Measurements from ENCODE around the gene PLCL1.

The PLCL1 gene

DNA sequence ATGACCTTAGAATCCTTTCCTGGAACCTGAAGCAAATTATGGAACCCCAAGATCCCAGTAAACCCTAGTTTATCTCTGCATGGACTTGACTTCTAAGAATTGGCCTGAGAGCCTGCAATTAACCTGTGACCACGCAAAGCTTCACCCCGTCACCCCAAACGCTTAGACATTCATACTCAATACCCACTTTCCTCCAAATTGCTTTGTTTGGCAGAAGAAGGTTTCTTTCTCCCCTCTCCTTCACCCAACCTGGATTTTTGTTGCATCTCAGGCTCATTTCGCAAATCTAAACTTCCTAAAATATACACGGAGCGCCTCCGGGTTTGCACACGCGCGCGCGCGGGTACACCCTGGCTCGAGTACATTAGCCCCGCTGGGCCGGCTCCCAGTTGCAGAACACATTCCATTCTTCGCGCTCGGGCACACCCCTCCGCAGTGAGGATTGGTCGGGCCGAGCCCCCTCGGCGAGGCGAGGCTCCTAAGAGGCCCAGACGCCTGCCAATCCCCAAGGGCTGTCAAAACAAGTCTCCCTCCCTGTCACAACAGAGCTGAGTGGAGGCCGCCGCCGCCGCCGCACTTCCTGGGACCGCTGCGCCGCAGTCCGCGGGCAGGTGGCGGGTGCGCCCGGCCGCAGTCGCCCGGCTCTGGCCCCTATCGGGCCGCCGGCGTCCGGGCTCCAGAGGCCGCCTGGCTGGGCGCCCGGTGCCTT lies at the start of gene PLCL1:
TSS of gene PLCL1 (plus strand) at position 545 of the 709 bp plus-strand sequence.
- ChIA-PET CTCF (interaction anchor here (0.6 to 1.4 kb wide), 4 partner anchors 9 to 493 kb away, joined by 3 to 4 read pairs (median 4); no protein-coding TSS in a partner anchor), POLR2A (interaction anchor here (1.0 kb wide), 1 partner anchor 369 kb away, joined by 3 read pairs; the partner anchor contains the start of gene SF3B1)
- no peak for TF ChIP-seq SUZ12 (IDR thresholded peaks at IDR 0.05)
- peak; percentile 99 for TF ChIP-seq PKNOX1 (IDR thresholded peaks at IDR 0.05)
- TF ChIP-seq LEF1 (IDR thresholded peaks at IDR 0.05; ENCODE audit: borderline replicate concordance), result no peak
- peak; percentile 90 for DNase-seq (ENCODE audit: extremely low spot score)

GRCh38 chr2:197759013-197759412 lies 45.4 kb upstream of the PLCL1 start:
- ChIA-PET CTCF (interaction anchor here (0.6 kb wide), 1 partner anchor 396 kb away, joined by 3 read pairs; no protein-coding TSS in a partner anchor), POLR2A (no interaction called here)
- DNase-seq (ENCODE audit: extremely low spot score), result no peak
- TF ChIP-seq PKNOX1 (IDR thresholded peaks at IDR 0.05) (no peak), ARNT (IDR thresholded peaks at IDR 0.05) (no peak), LEF1 (IDR thresholded peaks at IDR 0.05; ENCODE audit: borderline replicate concordance) (no peak), HDGF (IDR thresholded peaks at IDR 0.05; ENCODE audit: borderline replicate concordance) (no peak), SP1 (IDR thresholded peaks at IDR 0.05) (no peak), ELF4 (IDR thresholded peaks at IDR 0.05) (no peak), ZNF384 (IDR thresholded peaks at IDR 0.05) (no peak), L3MBTL2 (conservative IDR thresholded peaks at IDR 0.05) (no peak), TARDBP (IDR thresholded peaks at IDR 0.05) (no peak), FOXK2 (IDR thresholded peaks at IDR 0.05) (no peak), FOXM1 (IDR thresholded peaks at IDR 0.05; ENCODE audit: borderline replicate concordance) (no peak), SUZ12 (IDR thresholded peaks at IDR 0.05) (no peak), CTBP1 (IDR thresholded peaks at IDR 0.05; ENCODE audit: borderline replicate concordance) (no peak), FOXA1 (IDR thresholded peaks at IDR 0.05) (no peak), BHLHE40 (IDR thresholded peaks at IDR 0.05; ENCODE audit: borderline replicate concordance) (no peak), NFRKB (IDR thresholded peaks at IDR 0.05) (no peak)

DNA sequence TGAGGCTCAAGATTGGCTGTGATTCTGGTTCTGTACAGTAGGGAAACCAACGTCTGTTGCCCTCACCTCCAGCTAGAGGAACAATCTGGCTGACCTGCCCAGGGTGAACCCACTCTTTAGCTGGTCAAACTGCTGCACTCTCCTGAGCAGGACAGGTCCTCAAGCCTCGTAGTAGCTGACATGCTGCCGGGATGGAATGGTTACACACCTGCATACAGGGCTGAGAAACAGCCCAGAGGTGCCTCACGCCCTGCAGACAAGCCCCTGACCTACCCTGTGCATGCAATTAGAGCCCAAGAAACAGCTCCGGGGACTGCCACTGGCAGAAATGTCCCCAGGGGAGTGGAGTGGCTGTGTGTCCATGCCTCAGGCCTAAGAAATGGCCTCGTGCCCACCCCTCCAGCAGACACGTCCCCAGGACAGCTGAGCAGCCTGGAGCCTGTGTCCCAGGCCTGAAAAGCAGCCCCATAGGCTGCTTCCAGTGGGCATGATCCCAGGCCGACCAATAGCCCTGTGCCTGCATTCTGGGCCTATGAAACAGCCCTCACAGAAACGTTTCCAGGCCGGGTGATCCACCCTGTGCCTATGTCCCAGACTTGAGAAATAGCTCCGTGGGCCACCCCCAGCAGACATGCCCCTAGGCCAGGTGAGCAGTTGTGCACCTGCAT lies 44.6 kb upstream of the PLCL1 start:
- DNase-seq (ENCODE audit: extremely low spot score), result no peak
- TF ChIP-seq SUZ12 (IDR thresholded peaks at IDR 0.05) (no peak), FOXM1 (IDR thresholded peaks at IDR 0.05; ENCODE audit: borderline replicate concordance) (no peak), HDGF (IDR thresholded peaks at IDR 0.05; ENCODE audit: borderline replicate concordance) (no peak), SP1 (IDR thresholded peaks at IDR 0.05) (no peak), ZNF384 (IDR thresholded peaks at IDR 0.05) (no peak), CTBP1 (IDR thresholded peaks at IDR 0.05; ENCODE audit: borderline replicate concordance) (no peak), FOXA1 (IDR thresholded peaks at IDR 0.05) (no peak), PKNOX1 (IDR thresholded peaks at IDR 0.05) (no peak), NFRKB (IDR thresholded peaks at IDR 0.05) (no peak), L3MBTL2 (conservative IDR thresholded peaks at IDR 0.05) (no peak), FOXK2 (IDR thresholded peaks at IDR 0.05) (no peak), ARNT (IDR thresholded peaks at IDR 0.05) (no peak), TARDBP (IDR thresholded peaks at IDR 0.05) (no peak), LEF1 (IDR thresholded peaks at IDR 0.05; ENCODE audit: borderline replicate concordance) (no peak), ELF4 (IDR thresholded peaks at IDR 0.05) (no peak), BHLHE40 (IDR thresholded peaks at IDR 0.05; ENCODE audit: borderline replicate concordance) (no peak)
- CTCF ChIA-PET, result interaction anchor here (0.6 kb wide), 1 partner anchor 53 kb away, joined by 3 read pairs; no protein-coding TSS in a partner anchor
- POLR2A ChIA-PET, result no interaction called here

DNA sequence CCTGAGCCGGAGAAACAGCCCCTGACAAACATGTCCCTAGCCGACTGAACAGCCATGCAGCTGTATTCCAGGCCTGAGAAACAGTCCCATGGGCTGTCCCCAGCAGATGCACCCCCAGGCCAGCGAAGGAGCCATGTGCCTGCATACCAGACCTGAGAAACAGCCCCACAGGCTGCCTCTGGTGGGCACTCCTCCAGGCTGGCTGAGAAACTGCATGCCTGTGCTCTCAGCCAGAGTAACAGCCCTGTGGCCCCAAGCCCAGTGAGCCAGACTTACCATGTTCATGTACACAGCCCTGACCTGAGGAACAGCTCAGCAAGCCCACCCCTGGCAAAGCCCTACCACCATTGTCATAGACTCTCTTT lies 44.1 kb upstream of the PLCL1 start:
- TF ChIP-seq SP1 (IDR thresholded peaks at IDR 0.05) (no peak), PKNOX1 (IDR thresholded peaks at IDR 0.05) (no peak), FOXM1 (IDR thresholded peaks at IDR 0.05; ENCODE audit: borderline replicate concordance) (no peak), TARDBP (IDR thresholded peaks at IDR 0.05) (no peak), HDGF (IDR thresholded peaks at IDR 0.05; ENCODE audit: borderline replicate concordance) (no peak), ZNF384 (IDR thresholded peaks at IDR 0.05) (no peak), SUZ12 (IDR thresholded peaks at IDR 0.05) (no peak), ARNT (IDR thresholded peaks at IDR 0.05) (no peak), FOXK2 (IDR thresholded peaks at IDR 0.05) (no peak), FOXA1 (IDR thresholded peaks at IDR 0.05) (no peak), BHLHE40 (IDR thresholded peaks at IDR 0.05; ENCODE audit: borderline replicate concordance) (no peak), LEF1 (IDR thresholded peaks at IDR 0.05; ENCODE audit: borderline replicate concordance) (no peak), CTBP1 (IDR thresholded peaks at IDR 0.05; ENCODE audit: borderline replicate concordance) (no peak), NFRKB (IDR thresholded peaks at IDR 0.05) (no peak), ELF4 (IDR thresholded peaks at IDR 0.05) (no peak)
- no peak for DNase-seq (ENCODE audit: extremely low spot score)
- POLR2A ChIA-PET, result no interaction called here
- CTCF ChIA-PET, result interaction anchor here (0.6 kb wide), 1 partner anchor 53 kb away, joined by 3 read pairs; no protein-coding TSS in a partner anchor

DNA sequence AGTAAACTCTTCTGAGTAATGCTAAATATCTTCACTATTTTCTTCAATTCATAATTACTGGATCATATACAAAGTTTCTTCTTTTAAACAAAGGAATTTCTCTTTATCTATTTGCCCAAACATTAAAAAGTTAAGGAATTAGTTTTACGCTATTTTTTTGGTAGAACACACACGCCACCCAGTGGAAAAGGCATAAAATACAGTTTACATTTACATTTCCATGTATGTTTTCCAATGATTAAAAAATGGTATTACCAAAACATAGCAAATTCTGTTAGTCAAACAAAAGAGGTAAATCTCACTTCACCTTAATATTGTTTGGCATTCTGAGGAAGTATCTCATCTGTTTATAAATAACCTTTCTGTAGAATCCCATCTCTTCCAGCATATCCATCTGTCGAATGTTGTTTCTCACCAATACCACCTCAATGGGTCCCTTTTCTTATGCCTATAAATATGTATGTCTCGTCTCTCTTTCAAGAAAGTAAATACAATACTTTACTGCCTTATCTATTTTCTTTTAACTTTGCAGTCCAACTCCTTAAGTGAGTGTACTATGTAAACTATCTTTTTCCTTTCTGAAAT lies 26.5 kb upstream of the PLCL1 start:
- ChIA-PET CTCF (interaction anchor here (0.6 to 0.7 kb wide), 2 partner anchors 836 to 1477 kb away, joined by 3 read pairs; no protein-coding TSS in a partner anchor), POLR2A (no interaction called here)
- TF ChIP-seq CTBP1 (IDR thresholded peaks at IDR 0.05; ENCODE audit: borderline replicate concordance) (no peak), FOXM1 (IDR thresholded peaks at IDR 0.05; ENCODE audit: borderline replicate concordance) (no peak), L3MBTL2 (conservative IDR thresholded peaks at IDR 0.05) (no peak), ARNT (IDR thresholded peaks at IDR 0.05) (no peak), ELF4 (IDR thresholded peaks at IDR 0.05) (no peak), ZNF384 (IDR thresholded peaks at IDR 0.05) (no peak), PKNOX1 (IDR thresholded peaks at IDR 0.05) (no peak), FOXK2 (IDR thresholded peaks at IDR 0.05) (no peak), SP1 (IDR thresholded peaks at IDR 0.05) (no peak), LEF1 (IDR thresholded peaks at IDR 0.05; ENCODE audit: borderline replicate concordance) (no peak), HDGF (IDR thresholded peaks at IDR 0.05; ENCODE audit: borderline replicate concordance) (no peak), SUZ12 (IDR thresholded peaks at IDR 0.05) (no peak), NFRKB (IDR thresholded peaks at IDR 0.05) (no peak), FOXA1 (IDR thresholded peaks at IDR 0.05) (no peak), TARDBP (IDR thresholded peaks at IDR 0.05) (no peak), BHLHE40 (IDR thresholded peaks at IDR 0.05; ENCODE audit: borderline replicate concordance) (no peak)
- DNase-seq (ENCODE audit: extremely low spot score), result no peak
